ENCODE measurements around the gene UCHL5.
A peak's percentile ranks its signal among the peaks of the same experiment; 100 is the strongest.
"Not testable (repeated sequence)": the region's sequence is repeated elsewhere in the genome, so short reads cannot be mapped to it uniquely, and the experiment has no call there.

Gene UCHL5

GRCh38 chr1:193062698-193063463 lies 3.7 kb upstream of the UCHL5 start:
- no peak for DNase-seq

- DNase-seq = no peak
Observed at GRCh38 chr1:193060938-193061337, 1.8 kb upstream of the UCHL5 start.

- DNase-seq = no peak
Observed at GRCh38 chr1:193060406-193060805, 1.2 kb upstream of the UCHL5 start.

GRCh38 chr1:193060115-193060403 lies 899 bp upstream of the UCHL5 start:
- DNase-seq = no peak

- peak; percentile 56 for DNase-seq
Observed at GRCh38 chr1:193058529-193059281, 455 bp downstream of the UCHL5 start.

- DNase-seq = no peak
Observed at GRCh38 chr1:193054169-193054675, 4.9 kb downstream of the UCHL5 start.

- DNase-seq = not testable (repeated sequence)
Observed at GRCh38 chr1:193048913-193049312, 10.2 kb downstream of the UCHL5 start.

GRCh38 chr1:193042766-193043691 lies 16.1 kb downstream of the UCHL5 start:
- no peak for DNase-seq

GRCh38 chr1:193040011-193040410 lies 19.1 kb downstream of the UCHL5 start:
- no peak for DNase-seq

- no peak for DNase-seq
Observed at GRCh38 chr1:193036337-193037047, 22.7 kb downstream of the UCHL5 start.

- DNase-seq = no peak
Observed at GRCh38 chr1:193033610-193034009, 25.6 kb downstream of the UCHL5 start.

GRCh38 chr1:193032643-193033427 lies 26.3 kb downstream of the UCHL5 start:
- not testable (repeated sequence) for DNase-seq

- no peak for DNase-seq
Observed at GRCh38 chr1:193031431-193031830, 27.7 kb downstream of the UCHL5 start.

GRCh38 chr1:193030280-193030679 lies 28.9 kb downstream of the UCHL5 start:
- no peak for DNase-seq

GRCh38 chr1:193025218-193025617 lies 33.9 kb downstream of the UCHL5 start:
- no peak for DNase-seq

- DNase-seq = no peak
Observed at GRCh38 chr1:193019442-193020026, 39.6 kb downstream of the UCHL5 start.

GRCh38 chr1:193016788-193017187 lies 42.4 kb downstream of the UCHL5 start:
- DNase-seq = no peak

- no peak for DNase-seq
Observed at GRCh38 chr1:193014400-193014799, 44.8 kb downstream of the UCHL5 start.

- no peak for DNase-seq
Observed at GRCh38 chr1:193013707-193014106, 45.5 kb downstream of the UCHL5 start.

- no peak for DNase-seq
Observed at GRCh38 chr1:193013005-193013404, 46.2 kb downstream of the UCHL5 start.

- no peak for DNase-seq
Observed at GRCh38 chr1:193011406-193011805, 47.8 kb downstream of the UCHL5 start.

Measured in NK-92 treated with Interleukin-12 subunit alpha and Interleukin-12 subunit beta, amount 100 ng/mL, for 24 hours (cell line).